PC-3 (cell line): ENCODE measurements around the gene ERCC5. TPM values are rescaled to one million over a fixed set of nuclear protein-coding genes. Genes with fewer than 3 reads are reported as not detected.
A peak's percentile ranks its signal among the peaks of the same experiment; 100 is the strongest.

Experiments
- ATAC-seq: fragments of 200-7000 bp; cut with Tn5 transposase; 2 replicates; pipeline ENCODE4 v1.9.1; 2020; ENCODE audit warnings: mild to moderate bottlenecking, moderate library complexity
- Bru-seq: library from RNA; stranded (reverse); fragments of 400-500 nt; gene quantifications from one replicate; lab custom pipeline; 2021; lab: Mats Ljungman, UMichigan
- BruChase-seq, 2 experiments: library from RNA; stranded (reverse); fragments of 400-500 nt; gene quantifications; one replicate each; lab custom pipeline; 2021; lab: Mats Ljungman, UMichigan
- BruUV-seq: library from RNA; stranded (reverse); fragments of 400-500 nt; replicated peaks from 2 replicates; lab custom pipeline; 2021; lab: Mats Ljungman, UMichigan
- CTCF ChIA-PET: fragments of 300-600 bp; sonication (Branson Sonifier 250); formaldehyde crosslinking; loops from one replicate; lab custom pipeline; 2022; ENCODE audit warnings: antibody characterized with exemption; lab: Charles Lee
- POLR2A ChIA-PET: fragments of 300-600 bp; sonication (Branson Sonifier 250); formaldehyde crosslinking; loops from one replicate; lab custom pipeline; 2022; ENCODE audit warnings: antibody characterized with exemption; ENCODE audit not compliant: unreplicated experiment; lab: Charles Lee
- DNase-seq: peaks from one replicate; pipeline ENCODE4 v3.0.0-alpha.2; 2015
- H2AFZ ChIP-seq: fragments of 300-600 bp; sonication (generic); 2 replicates; pipeline ENCODE4 v1.6.0; 2016; ENCODE audit warnings: antibody characterized with exemption, low read length
- H3F3A ChIP-seq: fragments of 300-600 bp; sonication (generic); one replicate; pipeline ENCODE4 v1.6.0; 2017; ENCODE audit warnings: antibody characterized with exemption, low read length, control low read depth, mild to moderate bottlenecking; ENCODE audit not compliant: unreplicated experiment
- H3K27ac ChIP-seq: fragments of 300-600 bp; sonication (generic); 2 replicates; pipeline ENCODE4 v1.5.1; 2016; ENCODE audit warnings: mild to moderate bottlenecking, low read length
- H3K27me3 ChIP-seq: fragments of 300-600 bp; sonication (generic); 2 replicates; pipeline ENCODE4 v1.6.1; 2016; ENCODE audit warnings: low read length, mixed read lengths
- H3K36me3 ChIP-seq: fragments of 300-600 bp; sonication (generic); 2 replicates; pipeline ENCODE4 v1.6.1; 2016; ENCODE audit warnings: low read depth, mixed run types, low read length, mixed read lengths
- H3K4me1 ChIP-seq: fragments of 300-600 bp; sonication (generic); 2 replicates; pipeline ENCODE4 v1.5.1; 2016; ENCODE audit warnings: low read length; ENCODE audit not compliant: insufficient read depth
- H3K4me2 ChIP-seq: fragments of 300-600 bp; sonication (generic); 2 replicates; pipeline ENCODE4 v1.6.0; 2016; ENCODE audit warnings: low read length
- H3K4me3 ChIP-seq: fragments of 300-600 bp; sonication (generic); 2 replicates; pipeline ENCODE4 v1.5.1; 2016; ENCODE audit warnings: mild to moderate bottlenecking, low read length, mixed read lengths
- H3K79me2 ChIP-seq: fragments of 300-600 bp; sonication (generic); 2 replicates; pipeline ENCODE4 v1.6.1; 2017; ENCODE audit warnings: low read length, mixed read lengths
- H3K9ac ChIP-seq: fragments of 300-600 bp; sonication (generic); 2 replicates; pipeline ENCODE4 v1.6.0; 2016; ENCODE audit warnings: mild to moderate bottlenecking, low read length
- H3K9me2 ChIP-seq: fragments of 300-600 bp; sonication (generic); replicated peaks from 2 replicates; pipeline ENCODE4 v1.6.1; 2016; ENCODE audit warnings: mixed run types, low read length, mixed read lengths
- H3K9me3 ChIP-seq: fragments of 300-600 bp; sonication (generic); 2 replicates; pipeline ENCODE4 v1.6.1; 2016; ENCODE audit warnings: low read length, mixed read lengths
- H4K20me1 ChIP-seq: fragments of 300-600 bp; sonication (generic); 2 replicates; pipeline ENCODE4 v1.6.1; 2016; ENCODE audit warnings: low read length, mixed read lengths
- CTCF ChIP-seq: fragments of 300-600 bp; sonication (generic); conservative IDR thresholded peaks from 2 replicates; pipeline ENCODE4 v1.5.1; 2017; ENCODE audit warnings: antibody characterized with exemption, low read depth, mild to moderate bottlenecking, low read length
- EZH2 ChIP-seq: fragments of 300-600 bp; sonication (generic); IDR thresholded peaks from one replicate; pipeline ENCODE4 v1.6.1; 2017; ENCODE audit warnings: antibody characterized with exemption, mild to moderate bottlenecking, low read length; ENCODE audit not compliant: unreplicated experiment
- EZH2phosphoT487 ChIP-seq: fragments of 300-600 bp; sonication (generic); IDR thresholded peaks from 2 replicates; pipeline ENCODE4 v1.6.1; 2018; ENCODE audit warnings: mild to moderate bottlenecking, antibody characterized with exemption, low read length, borderline replicate concordance
- intact Hi-C: fragments of 100-400 bp; cut with micrococcal nuclease; formaldehyde crosslinking; loops from 2 replicates; pipeline ENCODE4 v1.9.0; 2023
- long read RNA-seq: library from polyadenylated mRNA; unstranded; transcript quantifications from one replicate; pipeline ENCODE4 v2.0.0, GENCODE V29; 2021; ENCODE audit not compliant: unreplicated experiment
- total RNA-seq: library from RNA; depleted of rRNA; stranded (reverse); fragments of >200 nt; gene quantifications from 2 replicates; pipeline ENCODE4 v1.2.3, GENCODE V29; 2014; rRNA removed

ERCC5 gene
- 19.3 and 23.7 TPM in 2 replicates for total RNA-seq
- Bru-seq, nascent RNA, result percentile 73 among the genes with signal in this experiment
- BruChase-seq, experiment 1, labeled RNA remaining after a 6-hour chase, result percentile 76 among the genes with signal in this experiment
- BruChase-seq, experiment 2, labeled RNA remaining after a 2-hour chase, result percentile 77 among the genes with signal in this experiment
- long read RNA-seq, full-length matches to known transcripts, result 36 of 83 reads
- long read RNA-seq, partial matches to known transcripts, result 13 of 83 reads
- long read RNA-seq, other reads (novel, unspliced or antisense), result 34 of 83 reads

GRCh38 chr13:102845630-102846260, at the start of gene ERCC5:
Gene ERCC5, plus strand, starts transcription at chr13:102846032. Its CDS starts 235 bp downstream, at chr13:102846267.
- POLR2A ChIA-PET, result interaction anchor here (0.5 to 0.9 kb wide), 3 partner anchors 127 to 276 kb away, joined by 3 to 6 read pairs (median 5); no protein-coding TSS in a partner anchor
- no peaks in the 10 kb centered on the region for H4K20me1 ChIP-seq
- H3K9me2 ChIP-seq, result no peaks in the 10 kb centered on the region
- H2AFZ ChIP-seq, result peak within 1 kb of the TSS; percentile 93
- H3K27me3 ChIP-seq, result no peaks in the 10 kb centered on the region
- H3K79me2 ChIP-seq, result peaks cover 32% of the 10 kb centered on the region
- no peaks in the 10 kb centered on the region for H3K9me3 ChIP-seq
- CTCF ChIA-PET, result no interaction called here
- DNase-seq (peak; percentile 93), ATAC-seq (peak; percentile 81)
- no peaks in the 10 kb centered on the region for H3F3A ChIP-seq
- intact Hi-C loops, result loop anchor here (1.0 kb wide), 2 partner anchors 72 to 249 kb away; partner anchors contain the start of genes TEX30 and TPP2
- peak within 1 kb of the TSS; percentile 95 for H3K4me3 ChIP-seq
- no peak for TF ChIP-seq EZH2
- TF ChIP-seq CTCF, result no peak
- no peak for TF ChIP-seq EZH2phosphoT487
- H3K9ac ChIP-seq, result peak within 1 kb of the TSS; percentile 82
- 0 out of 2 replicates have a peak, but pooled peaks cover 6% of the 10 kb centered on the region for H3K4me1 ChIP-seq
- peak within 1 kb of the TSS; percentile 89 for H3K4me2 ChIP-seq
- H3K27ac ChIP-seq, result peak within 1 kb of the TSS; percentile 74
- no peaks in the 10 kb centered on the region for H3K36me3 ChIP-seq
- BruUV-seq, result TSS peak; percentile 43

- peak; percentile 92 for DNase-seq
- Histone ChIP-seq H3K4me2 (peak within 1 kb of the TSS; percentile 96), H4K20me1 (no peaks in the 10 kb centered on the region), H3K9me3 (no peaks in the 10 kb centered on the region), H3K4me3 (peak within 1 kb of the TSS; percentile 85), H2AFZ (peak within 1 kb of the TSS; percentile 100), H3K79me2 (peaks cover 35% of the 10 kb centered on the region), H3K27me3 (no peaks in the 10 kb centered on the region), H3K27ac (no peak within 1 kb of the TSS), H3F3A (no peaks in the 10 kb centered on the region), H3K9ac (peak within 1 kb of the TSS; percentile 77), H3K4me1 (no peaks in the 10 kb centered on the region), H3K9me2 (no peaks in the 10 kb centered on the region), H3K36me3 (no peaks in the 10 kb centered on the region)
- ChIA-PET POLR2A (interaction anchor here (0.6 kb wide), 1 partner anchor 22 kb away, joined by 3 read pairs; no protein-coding TSS in a partner anchor), CTCF (no interaction called here)
- BruUV-seq, result no TSS peak
- TF ChIP-seq CTCF (no peak), EZH2 (no peak), EZH2phosphoT487 (no peak)
- ATAC-seq, result peak; percentile 87
- intact Hi-C loops, result loop anchor here (1.0 to 2.0 kb wide), 3 partner anchors 26 to 219 kb away; partner anchors contain the start of gene TEX30
Measured at GRCh38 chr13:102798581-102799425, 47.0 kb upstream of the ERCC5 start, which contains the start of the genes BIVM and POGLUT2. Gene BIVM, plus strand, starts transcription at chr13:102799119. Its CDS starts 8,149 bp downstream, at chr13:102807268. Gene POGLUT2, minus strand, starts transcription at chr13:102798976. Its CDS starts 306 bp downstream, at chr13:102798670.
